Femur (tissue), 1 donor: ENCODE results near the gene CASP7.
"Not testable (repeated sequence)": the region's sequence is repeated elsewhere in the genome, so short reads cannot be mapped to it uniquely, and the experiment has no call there.

Experiments used
- DNase-seq: peaks from one replicate; pipeline ENCODE4 v3.0.0-alpha.2; 2017

CASP7 gene

DNA sequence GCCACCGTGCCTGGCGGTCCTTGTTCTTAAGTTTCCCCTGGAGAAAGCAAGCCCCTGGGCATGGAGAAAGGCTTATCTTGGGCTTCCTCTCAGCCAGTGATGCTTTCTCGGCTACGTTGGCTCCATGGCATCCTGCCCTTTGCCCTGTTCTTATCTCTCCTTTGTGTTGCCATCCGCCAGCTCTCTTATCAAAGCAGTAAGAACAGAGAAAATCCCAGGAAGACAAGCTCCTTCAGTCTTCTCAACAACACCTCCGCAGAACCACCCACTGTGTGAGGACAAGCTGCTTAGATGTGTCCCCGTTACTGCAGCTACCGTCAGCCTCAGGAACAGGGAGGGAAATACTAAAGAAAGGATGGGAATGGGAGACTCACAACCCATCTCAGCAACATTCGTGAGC is 75.1 kb downstream of the CASP7 start:
- DNase-seq, result no peak

DNA sequence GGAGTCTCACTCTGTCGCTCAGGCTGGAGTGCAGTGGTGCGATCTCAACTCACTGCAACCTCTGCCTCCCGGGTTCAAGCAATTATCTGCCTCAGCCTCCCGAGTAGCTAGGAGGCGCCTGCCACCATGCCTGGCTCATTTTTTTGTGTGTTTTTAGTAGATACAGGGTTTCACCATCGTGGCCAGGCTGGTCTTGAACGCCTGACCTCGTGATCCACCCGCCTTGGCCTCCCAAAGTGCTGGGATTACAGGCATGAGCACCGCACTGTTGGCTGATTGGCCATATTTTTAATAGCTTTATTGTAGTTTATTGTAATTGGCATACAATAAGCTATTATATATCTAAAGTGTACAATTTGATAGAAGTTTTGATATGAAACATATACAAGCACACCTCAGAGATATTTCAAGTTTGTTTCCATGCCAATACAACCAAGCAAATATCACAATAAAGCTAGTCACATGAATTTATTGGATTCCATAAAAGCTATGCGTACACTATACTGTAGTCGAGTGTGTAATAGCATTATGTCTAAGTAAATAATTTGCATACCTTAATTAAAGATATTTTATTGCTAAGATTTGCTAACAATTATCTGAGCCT is 77.3 kb downstream of the CASP7 start:
- DNase-seq, result no peak

DNA sequence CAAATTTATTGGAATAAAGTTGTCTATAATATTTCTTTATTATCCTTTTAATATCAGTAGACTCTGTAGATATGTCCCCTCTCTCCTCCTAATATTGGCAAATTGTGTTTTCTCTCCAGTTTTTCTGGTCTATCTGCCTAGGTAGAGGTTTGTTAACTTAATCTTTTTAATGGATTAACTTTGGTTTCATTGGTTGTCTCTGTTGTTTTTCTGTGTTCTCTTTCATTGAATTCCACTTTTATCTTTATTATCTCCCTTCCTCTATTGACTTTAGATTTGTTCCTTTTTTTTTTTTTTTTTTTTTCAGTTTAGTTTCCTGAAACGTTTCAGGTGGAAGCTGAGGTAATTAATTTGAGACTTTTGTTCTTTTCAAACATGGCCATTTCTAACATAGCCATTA is 82.4 kb downstream of the CASP7 start:
- DNase-seq, result no peak

DNA sequence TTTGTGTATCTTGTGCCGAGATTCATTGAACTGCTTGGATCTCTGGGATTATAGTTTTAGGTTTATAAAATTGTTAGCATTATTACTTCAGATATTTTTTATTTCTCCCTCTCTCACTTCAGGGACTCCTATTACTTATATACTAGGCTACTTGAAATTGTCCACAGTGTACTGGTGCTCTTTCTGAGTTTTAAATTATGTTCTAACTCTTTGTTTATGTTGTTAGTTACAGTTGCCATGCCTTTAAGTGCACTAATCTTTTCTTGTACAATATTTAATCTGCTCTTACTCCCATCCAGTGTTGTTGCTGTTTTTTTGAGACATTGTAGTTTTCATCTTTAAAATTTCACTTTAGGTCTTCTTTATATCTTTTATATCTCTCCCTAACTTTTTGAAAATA is 84.9 kb downstream of the CASP7 start:
- DNase-seq, result no peak

- no peak for DNase-seq
Observed at GRCh38 chr10:113765910-113766309, 86.2 kb downstream of the CASP7 start.

GRCh38 chr10:113767222-113767621 is 87.5 kb downstream of the CASP7 start:
- no peak for DNase-seq

DNA sequence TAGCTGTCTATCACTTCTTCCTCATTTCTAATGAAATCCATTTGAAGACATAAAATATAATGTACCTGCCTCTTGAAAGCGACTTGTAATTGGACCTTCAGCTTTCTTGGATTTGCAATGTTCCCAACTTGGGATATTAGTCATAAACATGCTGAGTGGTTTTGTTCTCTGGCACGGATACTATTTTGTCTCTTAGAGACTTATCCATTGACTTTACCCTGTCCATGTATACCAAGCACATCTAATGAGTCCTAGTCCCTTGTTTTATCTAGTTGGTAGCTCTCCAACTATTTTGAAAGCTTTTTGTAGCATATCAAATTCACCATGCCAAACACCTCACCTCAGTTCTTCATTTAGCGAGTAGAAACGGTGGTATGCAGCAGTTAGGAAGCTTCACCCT is 90.6 kb downstream of the CASP7 start:
- no peak for DNase-seq

- not testable (repeated sequence) for DNase-seq
Observed at GRCh38 chr10:113771131-113771530, 91.4 kb downstream of the CASP7 start.

DNA sequence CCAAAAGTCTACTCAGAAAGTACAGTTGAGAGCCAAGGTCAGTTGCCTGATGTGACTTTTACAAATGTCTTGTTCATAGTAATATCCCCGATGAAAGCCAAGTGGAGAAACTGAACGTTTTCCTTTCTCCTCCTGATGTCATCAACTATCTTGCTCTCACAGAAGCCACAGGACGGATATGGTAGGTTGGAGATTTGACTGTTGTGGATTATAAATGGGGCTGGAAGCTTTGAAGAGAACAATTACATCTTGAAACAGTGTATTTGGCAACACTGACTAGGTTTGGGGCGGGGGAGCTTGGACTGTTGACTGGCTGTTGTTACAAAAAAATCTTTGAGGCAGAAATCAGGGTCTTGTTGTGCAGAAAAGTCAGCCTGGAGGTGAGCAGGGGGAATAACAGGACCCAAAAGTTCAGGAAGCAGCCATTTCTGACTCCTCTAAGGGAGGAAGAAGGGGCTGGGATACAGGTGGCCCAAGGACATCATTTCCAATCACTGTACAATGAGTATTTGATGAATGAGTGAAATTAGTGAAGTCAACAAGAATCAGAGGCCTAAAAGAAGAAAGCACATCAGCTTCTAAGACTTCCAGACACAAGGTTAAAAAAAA is 96.1 kb downstream of the CASP7 start:
- DNase-seq, result no peak

DNA sequence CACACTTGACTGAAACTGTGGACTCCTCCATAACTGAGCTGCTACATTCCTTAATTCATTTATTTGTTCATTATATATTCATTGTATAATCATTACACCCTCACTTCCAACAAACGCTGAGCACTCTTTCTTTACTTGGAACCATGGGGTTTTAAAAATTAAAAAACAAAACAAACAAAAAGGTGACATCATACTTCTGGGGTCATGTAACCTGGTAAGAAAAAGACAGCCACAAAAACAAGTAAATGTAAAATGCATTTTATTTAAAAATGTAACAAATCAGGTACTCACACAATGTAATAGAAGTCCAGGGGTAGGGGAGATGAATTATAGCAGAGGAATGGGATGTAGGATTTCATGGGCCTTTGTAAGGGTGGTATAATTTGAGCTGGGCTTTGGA is 96.8 kb downstream of the CASP7 start:
- DNase-seq, result no peak
